Stomach (tissue), 4 donors: ENCODE data around the gene USP17L24.
"Not testable (repeated sequence)": the region's sequence is repeated elsewhere in the genome, so short reads cannot be mapped to it uniquely, and the experiment has no call there.

ENCODE experiments used
- CTCF ChIP-seq, 7 experiments: fragments of 450-650 bp in 4 of 7; fragments of 200-600 bp in 3 of 7; sonication (generic) in 3 of 7; IDR thresholded peaks; one replicate each; pipeline ENCODE4 v1.5.1; 2016 to 2019; ENCODE audit warnings: antibody characterized with exemption in 7 of 7, control low read depth in 2 of 7, mild to moderate bottlenecking in 1 of 7
- POLR2A ChIP-seq, 4 donors: fragments of 450-650 bp; IDR thresholded peaks; one replicate each; pipeline ENCODE4 v1.6.1; 2016; ENCODE audit warnings: antibody characterized with exemption in 4 of 4, control low read depth in 2 of 4, mild to moderate bottlenecking in 1 of 4, moderate library complexity in 1 of 4
- POLR2AphosphoS5 ChIP-seq, 3 donors: sonication (generic); formaldehyde crosslinking; IDR thresholded peaks; one replicate each; pipeline ENCODE4 v1.6.1; 2016; ENCODE audit warnings: antibody characterized with exemption in 3 of 3

GRCh38 chr4:9334358-9334757 lies 9.4 kb downstream of the USP17L24 start, which contains the start of gene USP17L26:
- TF ChIP-seq POLR2A, CTCF, POLR2AphosphoS5 (IDR thresholded peaks at IDR 0.05): not testable (repeated sequence)
